HG03460 (cell line): ENCODE data around the gene WDSUB1.

ENCODE experiments used
- ATAC-seq: cut with Tn5 transposase; IDR thresholded peaks from one replicate; pipeline ENCODE4 v1.9.1; 2021; ENCODE audit not compliant: unreplicated experiment

Gene WDSUB1

GRCh38 chr2:159285929-159286708 lies at the start of gene WDSUB1:
Gene WDSUB1 (minus strand): TSS chr2:159286703. CDS start chr2:159283069, 3,634 bp downstream.
- ATAC-seq = peak; percentile 22

- no peak for ATAC-seq
Observed at GRCh38 chr2:159326569-159327255, 40.2 kb upstream of the WDSUB1 start.

DNA sequence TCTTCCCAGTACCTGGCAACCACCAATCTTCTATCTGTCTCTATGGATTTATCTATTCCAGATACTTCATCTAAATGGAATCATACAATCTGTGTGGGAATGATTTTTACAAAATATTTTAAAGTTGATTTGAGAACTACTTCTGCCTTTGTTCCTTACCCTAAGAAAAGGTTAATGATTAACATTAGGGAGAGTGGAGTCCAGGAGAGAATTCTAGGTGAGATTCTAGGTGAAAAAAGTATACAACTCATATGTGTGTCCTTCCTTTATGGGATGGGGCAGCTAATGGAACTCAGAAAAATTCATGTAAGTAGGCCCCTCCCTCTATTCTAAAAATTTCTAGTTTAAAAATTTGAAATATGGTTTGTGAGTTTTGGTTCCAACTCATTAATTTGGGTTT lies 35.9 kb upstream of the WDSUB1 start:
- no peak for ATAC-seq

GRCh38 chr2:159317392-159318088 lies 31.0 kb upstream of the WDSUB1 start:
- ATAC-seq = peak; percentile 67

DNA sequence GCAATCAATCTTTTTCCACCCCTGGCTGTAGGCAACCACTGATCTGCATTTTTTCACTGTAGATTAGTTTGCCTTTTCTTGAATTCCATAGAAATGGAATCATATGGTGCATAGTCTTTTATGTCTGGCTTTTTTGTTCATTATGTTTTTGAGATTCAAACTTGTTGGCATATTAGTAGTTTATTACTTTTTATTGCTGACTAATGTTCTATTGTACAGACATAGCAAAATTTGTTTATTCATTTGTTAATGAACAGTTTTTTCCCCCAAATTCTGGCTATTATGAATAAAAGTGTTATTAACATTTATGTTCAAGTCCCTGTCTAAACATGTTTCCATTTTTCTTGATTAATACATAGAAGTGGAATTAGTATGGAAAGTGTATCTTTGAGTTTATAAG lies 21.4 kb upstream of the WDSUB1 start:
- no peak for ATAC-seq

DNA sequence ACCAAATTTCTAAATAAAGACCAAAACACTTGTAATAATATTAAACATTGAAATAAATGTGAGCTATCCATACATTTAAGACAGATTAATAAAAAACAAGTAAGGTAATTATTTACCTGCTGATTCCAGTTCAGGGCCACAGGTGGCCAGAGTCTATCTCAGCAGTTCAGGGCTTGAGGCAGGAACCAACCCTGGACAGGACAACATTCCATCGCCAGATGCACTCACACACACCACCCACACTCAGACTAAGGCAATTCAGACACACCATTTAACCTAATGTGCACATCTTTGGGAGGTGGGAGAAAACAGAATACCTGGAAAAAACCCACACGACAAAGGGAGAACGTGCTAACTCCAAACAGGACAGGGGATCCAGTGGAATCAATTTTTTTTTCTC lies 14.1 kb upstream of the WDSUB1 start:
- no peak for ATAC-seq

- no peak for ATAC-seq
Observed at GRCh38 chr2:159298967-159299366, 12.5 kb upstream of the WDSUB1 start.

DNA sequence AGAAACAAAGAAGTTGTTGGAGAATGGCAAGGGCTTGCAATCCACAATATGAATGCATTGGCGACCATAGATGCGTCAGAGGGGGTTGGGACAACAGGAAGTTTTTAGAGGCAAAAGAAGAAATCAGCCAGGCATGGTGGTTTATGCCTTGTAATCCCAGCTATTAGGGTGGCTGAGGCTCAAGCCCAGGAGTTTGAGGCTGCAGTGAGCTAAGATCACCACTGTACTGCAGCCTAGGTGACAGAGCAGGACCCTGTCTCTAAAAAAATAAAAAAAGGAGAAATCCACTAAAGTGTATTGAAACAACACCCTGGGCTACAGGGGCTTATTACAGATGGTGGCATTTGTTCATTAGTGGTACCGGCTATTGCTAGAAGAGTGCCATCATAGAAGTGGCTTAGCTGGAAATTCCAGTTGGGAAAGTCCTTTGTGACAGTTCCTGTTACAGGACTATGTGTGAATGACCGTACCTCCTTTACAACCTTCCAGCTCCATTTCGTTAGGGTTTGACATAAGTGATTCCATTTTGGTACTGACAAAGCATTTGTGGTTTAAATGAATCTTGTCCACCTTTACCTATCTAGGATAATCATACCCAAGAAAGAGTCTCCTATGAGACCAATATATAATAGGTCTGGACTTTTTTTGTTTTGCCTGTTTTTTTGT lies 10.7 kb upstream of the WDSUB1 start:
- ATAC-seq = no peak

GRCh38 chr2:159292157-159292556 lies 5.7 kb upstream of the WDSUB1 start:
- ATAC-seq = no peak

- no peak for ATAC-seq
Observed at GRCh38 chr2:159290289-159290907, 3.9 kb upstream of the WDSUB1 start.

- ATAC-seq = no peak
Observed at GRCh38 chr2:159287733-159288132, 1.2 kb upstream of the WDSUB1 start.

- peak; percentile 86 for ATAC-seq
Observed at GRCh38 chr2:159286709-159287441, 372 bp upstream of the WDSUB1 start.

DNA sequence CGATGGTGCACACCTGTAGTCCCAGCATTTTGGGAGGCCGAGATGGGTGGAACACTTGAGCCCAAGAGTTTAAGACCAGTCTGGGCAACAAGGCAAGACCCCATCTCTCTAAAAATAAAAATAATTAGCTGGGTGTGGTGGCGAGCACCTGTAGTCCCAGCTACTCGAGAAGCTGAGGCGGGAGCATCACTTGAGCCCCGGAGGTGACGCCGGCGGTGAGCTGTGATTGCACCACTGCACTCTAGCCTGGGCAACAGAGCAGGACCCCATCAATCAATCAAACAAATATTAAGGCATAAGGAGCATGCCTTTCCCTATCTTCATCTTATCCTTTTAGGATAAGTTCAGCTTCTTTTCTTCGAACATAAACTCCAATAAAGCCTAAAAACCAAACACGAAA lies 1.1 kb downstream of the WDSUB1 start:
- ATAC-seq = no peak

GRCh38 chr2:159283529-159283928 lies 3.0 kb downstream of the WDSUB1 start:
- ATAC-seq = no peak

- ATAC-seq = no peak
Observed at GRCh38 chr2:159281002-159281401, 5.5 kb downstream of the WDSUB1 start.

DNA sequence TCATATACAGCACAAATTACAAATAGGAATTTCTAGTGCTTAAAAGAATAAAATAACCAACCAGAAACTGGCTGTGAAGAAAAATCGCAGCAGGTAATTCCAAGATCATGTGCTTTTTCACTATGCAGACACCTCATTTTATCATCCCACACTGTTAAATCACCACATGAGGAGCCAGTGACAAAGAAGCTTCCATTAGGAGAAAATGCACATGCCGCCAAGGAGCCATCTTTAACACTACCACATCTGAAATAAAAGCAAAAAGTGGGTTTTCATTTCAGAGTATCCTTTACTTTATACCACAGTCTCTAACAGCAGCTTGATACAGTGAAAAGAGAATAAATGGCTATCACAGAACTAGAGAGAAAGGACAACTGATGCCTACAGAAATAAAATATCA lies 6.8 kb downstream of the WDSUB1 start:
- no peak for ATAC-seq

DNA sequence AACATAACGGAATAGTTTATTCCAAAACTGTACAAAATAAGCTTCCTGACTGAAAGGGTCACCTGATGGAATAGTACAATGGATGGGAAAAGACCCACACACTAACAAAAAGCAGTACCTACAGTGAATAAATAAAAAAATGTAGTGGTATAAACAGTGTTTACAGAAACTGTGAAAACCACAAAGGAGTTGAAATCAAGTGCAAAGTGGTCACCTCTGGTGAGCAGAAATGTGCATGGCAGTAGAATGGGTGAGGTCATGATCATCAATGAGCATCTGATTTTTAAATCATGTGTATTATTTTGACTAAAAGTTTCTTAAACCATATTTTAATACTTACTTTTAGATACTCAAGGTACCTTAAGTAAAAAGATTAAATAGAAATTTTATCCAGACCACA lies 11.4 kb downstream of the WDSUB1 start:
- ATAC-seq = no peak

- no peak for ATAC-seq
Observed at GRCh38 chr2:159272156-159272555, 14.3 kb downstream of the WDSUB1 start.

DNA sequence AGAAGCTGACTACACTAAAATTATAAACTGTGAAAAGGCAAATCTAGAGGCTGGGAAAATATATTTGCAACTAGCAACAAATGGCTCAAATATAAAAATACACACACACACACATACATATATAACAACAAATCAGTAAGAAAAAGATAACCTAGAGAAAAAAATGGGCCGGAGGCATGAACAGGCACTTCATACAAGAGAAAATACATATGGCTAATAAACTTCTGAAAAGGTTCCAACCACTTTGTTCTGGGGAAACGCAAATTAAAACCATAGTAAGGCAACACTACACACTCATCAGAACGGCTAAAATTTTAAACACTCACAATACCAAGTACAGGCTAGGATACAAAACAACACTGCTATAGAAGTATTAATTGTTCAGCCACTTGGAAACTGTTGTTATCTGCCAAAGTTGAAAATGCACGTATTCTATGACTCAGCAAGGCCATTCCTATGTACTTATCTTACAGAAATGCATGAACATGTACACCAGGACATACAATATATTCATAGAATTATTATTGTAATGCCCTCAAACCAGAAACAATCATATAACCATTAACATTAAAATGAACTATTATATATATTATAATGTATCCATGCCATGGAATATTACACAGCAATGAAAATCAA lies 15.6 kb downstream of the WDSUB1 start:
- ATAC-seq = no peak

GRCh38 chr2:159267921-159268320 lies 18.6 kb downstream of the WDSUB1 start:
- ATAC-seq = no peak
